ENCODE data around the gene SH3RF3.

- TF ChIP-seq CTCF (IDR thresholded peaks at IDR 0.05) (no peak), JAZF1 (CRISPR knock-in tag; IDR thresholded peaks at IDR 0.05) (no peak), CBFB (CRISPR knock-in tag; IDR thresholded peaks at IDR 0.05; ENCODE audit: low read depth) (no peak), ATF3 (CRISPR knock-in tag; conservative IDR thresholded peaks at IDR 0.05) (no peak), TEAD1 (CRISPR knock-in tag; IDR thresholded peaks at IDR 0.05) (no peak)
These were observed 24.2 kb downstream of the SH3RF3 start for GRCh38 chr2:109153005-109153784.

Measured in WTC11 (cell line).